HEK293T (cell line): Measurements from ENCODE around the gene CLCN4.

Source experiments
- CTCF ChIA-PET: fragments of 350-600 bp; formaldehyde crosslinking; extraction: SDS; loops from one replicate; lab custom pipeline; 2021; ENCODE audit warnings: antibody characterized with exemption, inconsistent platforms; lab: Yijun Ruan, JAX
- POLR2A ChIA-PET: fragments of 350-600 bp; formaldehyde crosslinking; extraction: SDS; loops from one replicate; lab custom pipeline; 2020; ENCODE audit warnings: antibody characterized with exemption, inconsistent platforms; lab: Yijun Ruan, JAX
- DNase-seq: peaks from one replicate; pipeline ENCODE4 v3.0.0; 2012; ENCODE audit warnings: mixed read lengths; ENCODE audit errors: extremely low spot score
- ARNT ChIP-seq: fragments of 450-650 bp; IDR thresholded peaks from 2 replicates; pipeline ENCODE4 v1.6.1; 2017; ENCODE audit warnings: mild to moderate bottlenecking
- BHLHE40 ChIP-seq: fragments of 450-650 bp; IDR thresholded peaks from 2 replicates; pipeline ENCODE4 v1.6.1; 2016; ENCODE audit warnings: mild to moderate bottlenecking, moderate library complexity, borderline replicate concordance
- CTBP1 ChIP-seq: fragments of 450-650 bp; IDR thresholded peaks from 2 replicates; pipeline ENCODE4 v1.6.1; 2016; ENCODE audit warnings: borderline replicate concordance
- ELF4 ChIP-seq: fragments of 450-650 bp; IDR thresholded peaks from 2 replicates; pipeline ENCODE4 v1.6.1; 2017; ENCODE audit warnings: antibody characterized with exemption
- FOXA1 ChIP-seq: fragments of 450-650 bp; IDR thresholded peaks from 2 replicates; pipeline ENCODE4 v1.6.1; 2016; ENCODE audit warnings: mild to moderate bottlenecking
- FOXK2 ChIP-seq: fragments of 450-650 bp; IDR thresholded peaks from 2 replicates; pipeline ENCODE4 v1.6.1; 2016; ENCODE audit warnings: mild to moderate bottlenecking
- FOXM1 ChIP-seq: fragments of 450-650 bp; IDR thresholded peaks from 2 replicates; pipeline ENCODE4 v1.6.1; 2017; ENCODE audit warnings: mild to moderate bottlenecking, borderline replicate concordance
- HDGF ChIP-seq: fragments of 450-650 bp; IDR thresholded peaks from 2 replicates; pipeline ENCODE4 v1.6.1; 2017; ENCODE audit warnings: antibody characterized with exemption, borderline replicate concordance
- L3MBTL2 ChIP-seq: fragments of 450-650 bp; conservative IDR thresholded peaks from 2 replicates; pipeline ENCODE4 v1.6.1; 2016; ENCODE audit warnings: mild to moderate bottlenecking
- LEF1 ChIP-seq: fragments of 450-650 bp; IDR thresholded peaks from 2 replicates; pipeline ENCODE4 v1.6.1; 2017; ENCODE audit warnings: mild to moderate bottlenecking, borderline replicate concordance
- NFRKB ChIP-seq: fragments of 450-650 bp; IDR thresholded peaks from 2 replicates; pipeline ENCODE4 v1.6.1; 2016; ENCODE audit warnings: mild to moderate bottlenecking, moderate library complexity
- PKNOX1 ChIP-seq: fragments of 450-650 bp; IDR thresholded peaks from 2 replicates; pipeline ENCODE4 v1.6.1; 2016
- SP1 ChIP-seq: fragments of 450-650 bp; IDR thresholded peaks from 2 replicates; pipeline ENCODE4 v1.6.1; 2017
- SUZ12 ChIP-seq: fragments of 450-650 bp; IDR thresholded peaks from 2 replicates; pipeline ENCODE4 v1.6.1; 2016; ENCODE audit warnings: mild to moderate bottlenecking
- TARDBP ChIP-seq: fragments of 450-650 bp; IDR thresholded peaks from 2 replicates; pipeline ENCODE4 v1.6.1; 2016
- ZNF384 ChIP-seq: fragments of 450-650 bp; IDR thresholded peaks from 2 replicates; pipeline ENCODE4 v1.6.1; 2016

Gene CLCN4

GRCh38 chrX:10278716-10279115, 121.9 kb downstream of the CLCN4 start:
- no peak for DNase-seq
- TF ChIP-seq BHLHE40 (no peak), SP1 (no peak), ZNF384 (no peak), LEF1 (no peak)
- CTCF ChIA-PET, result no interaction called here
- POLR2A ChIA-PET, result no interaction called here

- POLR2A ChIA-PET, result no interaction called here
- CTCF ChIA-PET, result no interaction called here
- no peak for TF ChIP-seq ARNT
- no peak for TF ChIP-seq ZNF384
- no peak for TF ChIP-seq FOXK2
- DNase-seq, result no peak
These were observed 123.3 kb downstream of the CLCN4 start for GRCh38 chrX:10280071-10280470.

- CTCF ChIA-PET, result no interaction called here
- TF ChIP-seq LEF1 (no peak), FOXM1 (no peak), FOXA1 (no peak), FOXK2 (no peak), ELF4 (no peak)
- DNase-seq, result no peak
- POLR2A ChIA-PET, result no interaction called here
These were observed 125.7 kb downstream of the CLCN4 start for GRCh38 chrX:10282490-10282889.

- CTCF ChIA-PET, result no interaction called here
- TF ChIP-seq L3MBTL2 (no peak), SP1 (no peak), TARDBP (no peak), LEF1 (no peak), NFRKB (no peak), SUZ12 (no peak), FOXK2 (no peak), ARNT (no peak), ZNF384 (no peak), BHLHE40 (no peak), FOXA1 (no peak), CTBP1 (no peak), PKNOX1 (no peak), ELF4 (no peak), HDGF (no peak), FOXM1 (no peak)
- POLR2A ChIA-PET, result no interaction called here
- DNase-seq, result no peak
These were observed 129.4 kb downstream of the CLCN4 start for GRCh38 chrX:10286195-10286594.
